Posterior cingulate gyrus (tissue), 11 donors: ENCODE data around the gene PFKFB1.

Experiments
- DNase-seq, 10 donors: peaks; one replicate each; pipeline versions ENCODE4 v3.0.0 to v3.0.0-alpha.2; 2020 to 2021; ENCODE audit warnings: mixed read lengths in 3 of 10
- intact Hi-C: fragments of 100-400 bp; cut with DNase I; formaldehyde crosslinking; loops from one replicate; pipeline ENCODE4 v1.15.1; 2023

PFKFB1 gene

GRCh38 chrX:54994099-54994498, at the start of gene PFKFB1:
PFKFB1 (minus strand) TSS chrX:54994188; CDS start chrX:54994007, 181 bp downstream.
- intact Hi-C loops: loop anchor here (10.0 kb wide), 1 partner anchor 1309 kb away; the partner anchor contains the start of gene HUWE1

GRCh38 chrX:55041514-55041913, 47.5 kb upstream of the PFKFB1 start:
- peak in 1 of 10 donors; percentile 26 for DNase-seq
- intact Hi-C loops: no loop called here

More at GRCh38 chrX:54994099-54994498, at the start of gene PFKFB1:
- peak in 1 of 10 donors; percentile 32 for DNase-seq

DNA sequence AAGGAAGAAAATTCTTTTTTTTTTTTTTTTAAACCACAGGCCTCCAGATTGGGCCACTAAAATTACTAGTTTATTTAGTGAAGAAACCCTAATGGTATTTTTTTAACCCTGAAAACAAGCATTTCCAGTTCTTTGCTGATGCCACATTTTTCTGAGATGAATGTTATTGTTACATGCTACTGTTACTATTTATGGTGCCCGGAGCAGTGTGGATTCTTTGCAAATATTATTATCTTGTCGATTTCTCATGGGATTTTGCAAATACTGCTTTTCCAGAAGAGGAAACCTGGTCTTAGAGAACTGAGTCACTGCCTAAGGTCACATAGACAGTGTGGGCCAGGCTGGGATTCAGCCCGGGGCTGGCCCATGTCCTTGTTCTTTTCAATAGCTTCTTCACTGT, 45.5 kb upstream of the PFKFB1 start:
- intact Hi-C loops: no loop called here
- DNase-seq: no peak

GRCh38 chrX:55033429-55033828, 39.4 kb upstream of the PFKFB1 start:
- intact Hi-C loops: no loop called here
- no peak for DNase-seq

DNA sequence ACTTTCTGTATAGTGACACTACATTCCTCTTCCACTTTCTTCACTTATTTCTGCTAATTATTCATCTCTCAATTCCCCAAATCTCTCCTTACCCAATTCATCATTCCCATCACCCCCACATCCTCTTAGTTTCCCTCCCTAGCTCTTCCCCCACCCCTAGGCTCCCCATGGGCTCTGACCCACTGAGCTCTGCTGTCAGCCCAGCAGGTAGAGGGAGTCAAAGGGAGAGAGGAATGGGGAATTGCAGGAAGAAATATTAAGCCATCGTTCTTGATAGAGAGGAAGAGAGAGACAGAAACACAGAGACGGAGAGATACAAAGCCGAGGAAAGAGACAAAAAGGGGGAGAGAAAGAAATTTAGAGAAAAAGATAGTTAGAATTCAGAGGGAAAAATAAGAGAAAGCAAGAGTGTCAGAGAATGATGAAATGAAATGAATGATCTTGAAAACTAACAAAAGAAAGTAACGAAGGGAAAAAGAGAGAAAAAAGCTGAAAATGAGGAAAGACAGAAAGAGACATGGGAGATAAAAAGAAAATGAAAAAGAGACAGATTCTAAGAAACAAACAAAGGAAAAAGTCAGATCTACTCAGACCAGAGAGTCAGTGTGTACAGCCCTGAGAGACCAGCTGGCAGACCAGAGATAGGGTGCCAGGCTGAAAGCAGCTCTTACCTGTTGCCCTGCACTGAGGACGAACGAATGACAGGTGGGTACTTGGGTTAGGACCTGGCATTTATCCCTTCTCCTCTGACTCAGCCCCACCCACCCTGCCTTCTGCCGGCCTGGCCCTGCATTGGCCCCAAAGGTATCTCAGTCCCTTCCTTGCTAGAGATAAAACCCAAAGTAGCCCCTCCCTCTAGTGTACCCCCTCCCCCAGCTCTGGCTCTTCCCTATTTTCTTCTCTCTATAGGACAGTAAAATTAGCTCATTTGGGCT, 36.5 kb upstream of the PFKFB1 start, which contains the start of gene ALAS2:
Gene ALAS2, minus strand, starts transcription at position 707 of the 935 bp plus-strand sequence. CDS start 4,977 bp downstream, outside the sequence.
- intact Hi-C loops: no loop called here
- no peak for DNase-seq

DNA sequence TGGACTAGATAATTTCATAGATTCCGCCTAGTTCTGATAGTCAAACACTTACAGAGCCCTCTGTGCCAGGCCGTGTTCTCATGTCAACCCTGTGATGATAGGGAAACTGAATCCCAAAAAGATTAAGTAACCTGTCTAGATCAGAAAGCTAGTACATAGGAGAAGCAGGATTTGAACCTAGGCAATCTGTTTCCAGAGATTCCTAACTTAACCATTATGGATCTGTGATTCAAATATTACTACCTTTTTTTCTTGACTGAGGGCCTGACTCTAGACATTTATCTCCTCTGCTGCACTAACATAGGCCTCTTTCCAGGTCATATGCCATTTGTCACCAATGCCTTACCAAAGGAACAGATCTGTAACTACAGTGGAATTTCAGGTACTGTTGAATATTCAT, 35.3 kb upstream of the PFKFB1 start:
- intact Hi-C loops: no loop called here
- no peak for DNase-seq

GRCh38 chrX:55028611-55029010, 34.6 kb upstream of the PFKFB1 start:
- intact Hi-C loops: no loop called here

DNA sequence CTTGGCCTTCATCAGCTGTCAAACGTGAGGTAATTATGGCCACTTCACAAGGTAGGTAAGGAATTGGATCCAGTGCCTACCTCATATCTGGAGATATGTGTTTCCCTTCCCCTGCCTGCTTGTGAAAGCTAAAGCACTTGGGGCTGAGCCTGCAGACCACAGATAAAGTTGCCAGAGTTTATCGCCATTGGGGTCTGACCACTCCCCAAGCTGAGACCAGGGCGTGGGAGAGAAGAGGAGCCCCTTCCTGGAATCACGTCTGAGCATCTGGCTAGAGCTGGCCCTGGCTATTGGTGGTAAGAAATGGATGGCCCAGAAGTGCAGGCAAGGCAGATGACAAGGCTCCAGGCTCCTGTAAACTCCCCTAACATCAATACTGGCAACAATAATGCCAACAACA, 34.1 kb upstream of the PFKFB1 start:
- intact Hi-C loops: no loop called here
- no peak for DNase-seq

More at GRCh38 chrX:55028611-55029010, 34.6 kb upstream of the PFKFB1 start:
- no peak for DNase-seq

DNA sequence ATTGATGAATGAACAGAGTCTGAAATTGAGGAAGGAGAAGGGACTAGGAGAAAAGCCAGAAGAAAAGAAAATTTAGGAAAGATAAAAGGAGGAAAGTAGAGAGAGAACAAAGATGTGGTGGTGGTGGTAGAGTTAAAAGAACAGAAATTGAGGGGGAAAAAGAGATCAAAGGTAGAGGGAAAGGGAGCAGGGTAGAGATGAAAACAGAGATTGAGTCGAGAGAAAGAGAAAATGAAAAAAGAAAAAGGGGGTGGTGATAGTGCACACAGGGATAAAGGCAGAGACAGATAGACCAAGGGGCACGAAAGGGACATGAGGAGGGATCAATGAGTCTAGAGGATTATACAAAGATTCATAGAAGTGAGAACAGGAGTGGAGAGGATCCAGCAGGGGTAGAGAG, 32.9 kb upstream of the PFKFB1 start:
- intact Hi-C loops: no loop called here
- DNase-seq: no peak

- intact Hi-C loops: no loop called here
- DNase-seq: no peak
These were observed 32.2 kb upstream of the PFKFB1 start for GRCh38 chrX:55026143-55026542.

DNA sequence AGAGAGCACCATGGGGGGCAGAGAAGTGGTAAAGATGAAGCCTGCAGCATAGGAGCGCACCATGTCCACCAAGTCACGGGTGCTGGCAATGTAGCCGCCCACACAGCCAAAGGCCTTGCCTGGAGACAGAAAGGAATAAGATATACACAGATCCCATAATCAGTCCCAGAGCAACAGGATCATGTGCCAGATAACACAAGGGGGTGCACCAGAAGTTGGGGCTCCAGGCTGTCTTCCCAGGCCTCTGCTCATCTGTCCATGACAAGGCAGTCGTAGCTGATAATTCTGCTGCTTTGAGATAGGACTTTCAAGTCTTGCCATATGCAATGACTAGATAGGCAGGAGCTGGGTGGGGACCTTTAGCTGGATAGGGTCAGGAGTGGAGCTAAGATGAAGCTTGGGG, 20.9 kb upstream of the PFKFB1 start:
- intact Hi-C loops: no loop called here
- DNase-seq: no peak

- no peak for DNase-seq
- intact Hi-C loops: no loop called here
These were observed 17.3 kb upstream of the PFKFB1 start for GRCh38 chrX:55011294-55011693.

- intact Hi-C loops: no loop called here
- peak in 5 of 10 donors; percentile 2 to 78 (median 33) for DNase-seq
These were observed 14.8 kb upstream of the PFKFB1 start for GRCh38 chrX:55008571-55009358.

- no peak for DNase-seq
- intact Hi-C loops: no loop called here
These were observed 13.7 kb upstream of the PFKFB1 start for GRCh38 chrX:55007656-55008055.

- intact Hi-C loops: no loop called here
- DNase-seq: peak in 1 of 10 donors; percentile 64
These were observed 13.0 kb upstream of the PFKFB1 start for GRCh38 chrX:55006827-55007621.

DNA sequence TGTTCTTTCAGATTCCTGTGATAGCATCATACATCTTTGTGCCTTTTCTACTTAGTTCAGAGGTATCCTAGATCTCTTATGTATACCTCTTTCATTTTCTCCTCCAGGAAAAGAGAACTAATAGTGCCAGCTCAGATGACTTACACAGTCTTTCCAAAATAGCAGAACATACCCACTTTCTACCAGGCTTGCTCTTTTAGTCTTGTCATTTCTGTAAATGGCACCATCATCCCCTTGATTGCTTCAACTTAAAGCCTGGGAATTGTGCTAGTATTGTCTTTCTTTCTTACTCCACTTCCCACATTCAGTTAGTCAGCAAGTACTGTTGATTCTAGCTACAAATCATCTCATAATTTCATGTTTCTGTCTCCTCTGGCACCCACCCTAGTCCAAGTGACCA, 11.3 kb upstream of the PFKFB1 start:
- no peak for DNase-seq
- intact Hi-C loops: no loop called here

GRCh38 chrX:55004231-55004630, 10.2 kb upstream of the PFKFB1 start:
- intact Hi-C loops: no loop called here
- no peak for DNase-seq

DNA sequence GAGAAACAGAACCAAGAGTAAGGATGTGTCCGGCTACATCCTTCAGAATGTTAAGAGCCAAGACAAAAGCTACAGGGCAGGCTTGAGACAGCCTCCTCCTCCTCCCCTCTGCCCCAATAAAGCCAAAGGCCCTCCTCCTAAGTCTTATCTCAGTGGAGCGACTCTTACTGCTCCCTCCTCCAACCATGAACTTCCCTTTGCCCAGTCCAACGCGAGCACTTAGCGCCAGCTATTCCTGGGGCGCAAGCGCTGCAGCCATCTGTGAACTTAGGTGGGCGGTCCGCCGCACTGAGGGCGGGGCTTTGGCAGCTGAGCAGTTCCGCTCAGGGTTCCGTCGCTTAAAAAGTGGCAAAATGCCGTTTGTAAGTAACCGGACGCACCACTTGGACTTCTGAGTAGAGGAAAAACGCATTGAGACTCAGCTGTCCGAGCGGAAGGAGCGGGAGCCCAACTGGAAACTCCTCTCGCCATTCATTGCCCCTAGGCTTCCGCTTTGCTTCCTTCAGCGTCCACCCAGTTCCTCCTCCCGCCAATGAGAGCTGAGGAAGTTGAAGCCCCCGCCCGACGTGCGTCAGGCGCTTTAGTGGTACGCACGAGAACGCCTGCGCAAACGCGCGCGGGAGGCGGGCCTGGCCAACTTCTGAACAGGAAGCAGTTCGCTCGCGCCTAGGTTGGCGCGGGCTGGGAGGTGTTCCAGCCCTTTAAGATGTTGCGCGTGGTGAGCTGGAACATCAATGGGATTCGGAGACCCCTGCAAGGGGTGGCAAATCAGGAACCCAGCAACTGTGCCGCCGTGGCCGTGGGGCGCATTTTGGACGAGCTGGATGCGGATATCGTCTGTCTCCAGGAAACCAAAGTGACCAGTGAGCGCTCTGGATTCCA, 6.0 kb upstream of the PFKFB1 start, which contains the start of gene APEX2:
Gene APEX2, plus strand, starts transcription at position 647 of the 882 bp plus-strand sequence. Its CDS starts 60 bp downstream, at position 707.
- intact Hi-C loops: loop anchor here (2.0 to 10.0 kb wide), 2 partner anchors 191 to 1315 kb away; partner anchors contain the start of gene HUWE1

GRCh38 chrX:54995621-54996020, 1.6 kb upstream of the PFKFB1 start:
- DNase-seq: no peak
- intact Hi-C loops: loop anchor here (10.0 kb wide), 1 partner anchor 1311 kb away; the partner anchor contains the start of gene HUWE1

More for the DNA sequence above, 6.0 kb upstream of the PFKFB1 start, which contains the start of gene APEX2:
- DNase-seq: peak; percentile 74 to 98 (median 84)
